Dedifferentiated amniotic fluid mesenchymal stem cell (primary cell): ENCODE results near the gene PRPF40A.

ENCODE experiments used
- DNase-seq: peaks from one replicate; pipeline ENCODE4 v3.0.0-alpha.2; 2016; ENCODE audit errors: extremely low spot score

The PRPF40A gene

GRCh38 chr2:152718076-152718908 lies 1.0 kb upstream of the PRPF40A start, which contains the start of gene ARL6IP6:
TSS of gene ARL6IP6 (plus strand) at chr2:152718620. CDS start at chr2:152718625, 5 bp downstream.
- peak; percentile 92 for DNase-seq

- DNase-seq = no peak
Measured at GRCh38 chr2:152716805-152717227, 445 bp downstream of the PRPF40A start.

GRCh38 chr2:152715854-152716428 lies 1.3 kb downstream of the PRPF40A start:
- DNase-seq = no peak

- no peak for DNase-seq
Measured at GRCh38 chr2:152715112-152715511, 2.1 kb downstream of the PRPF40A start.

GRCh38 chr2:152710713-152711112 lies 6.5 kb downstream of the PRPF40A start:
- DNase-seq = no peak

GRCh38 chr2:152708742-152709141 lies 8.5 kb downstream of the PRPF40A start:
- no peak for DNase-seq

GRCh38 chr2:152706477-152707021 lies 10.7 kb downstream of the PRPF40A start:
- DNase-seq = no peak

- DNase-seq = no peak
Measured at GRCh38 chr2:152701198-152701597, 16.1 kb downstream of the PRPF40A start.

- no peak for DNase-seq
Measured at GRCh38 chr2:152696476-152696875, 20.8 kb downstream of the PRPF40A start.

GRCh38 chr2:152695763-152696162 lies 21.5 kb downstream of the PRPF40A start:
- no peak for DNase-seq

- peak; percentile 68 for DNase-seq
Measured at GRCh38 chr2:152694161-152694661, 23.1 kb downstream of the PRPF40A start.

GRCh38 chr2:152693033-152693432 lies 24.2 kb downstream of the PRPF40A start:
- DNase-seq = no peak

GRCh38 chr2:152686321-152686720 lies 30.9 kb downstream of the PRPF40A start:
- DNase-seq = no peak

GRCh38 chr2:152683400-152683799 lies 33.9 kb downstream of the PRPF40A start:
- DNase-seq = no peak

GRCh38 chr2:152682663-152683062 lies 34.6 kb downstream of the PRPF40A start:
- no peak for DNase-seq

- no peak for DNase-seq
Measured at GRCh38 chr2:152678808-152679207, 38.5 kb downstream of the PRPF40A start.

GRCh38 chr2:152676461-152676860 lies 40.8 kb downstream of the PRPF40A start:
- DNase-seq = no peak

GRCh38 chr2:152674334-152674733 lies 42.9 kb downstream of the PRPF40A start:
- DNase-seq = no peak

- DNase-seq = no peak
Measured at GRCh38 chr2:152664725-152665124, 52.5 kb downstream of the PRPF40A start.

GRCh38 chr2:152661076-152661475 lies 56.2 kb downstream of the PRPF40A start:
- DNase-seq = no peak

- DNase-seq = no peak
Measured at GRCh38 chr2:152658221-152658620, 59.0 kb downstream of the PRPF40A start.

GRCh38 chr2:152657043-152657442 lies 60.2 kb downstream of the PRPF40A start:
- no peak for DNase-seq

- DNase-seq = no peak
Measured at GRCh38 chr2:152655880-152656279, 61.4 kb downstream of the PRPF40A start.
